ENCODE measurements around the gene FRY.

FRY gene

DNA sequence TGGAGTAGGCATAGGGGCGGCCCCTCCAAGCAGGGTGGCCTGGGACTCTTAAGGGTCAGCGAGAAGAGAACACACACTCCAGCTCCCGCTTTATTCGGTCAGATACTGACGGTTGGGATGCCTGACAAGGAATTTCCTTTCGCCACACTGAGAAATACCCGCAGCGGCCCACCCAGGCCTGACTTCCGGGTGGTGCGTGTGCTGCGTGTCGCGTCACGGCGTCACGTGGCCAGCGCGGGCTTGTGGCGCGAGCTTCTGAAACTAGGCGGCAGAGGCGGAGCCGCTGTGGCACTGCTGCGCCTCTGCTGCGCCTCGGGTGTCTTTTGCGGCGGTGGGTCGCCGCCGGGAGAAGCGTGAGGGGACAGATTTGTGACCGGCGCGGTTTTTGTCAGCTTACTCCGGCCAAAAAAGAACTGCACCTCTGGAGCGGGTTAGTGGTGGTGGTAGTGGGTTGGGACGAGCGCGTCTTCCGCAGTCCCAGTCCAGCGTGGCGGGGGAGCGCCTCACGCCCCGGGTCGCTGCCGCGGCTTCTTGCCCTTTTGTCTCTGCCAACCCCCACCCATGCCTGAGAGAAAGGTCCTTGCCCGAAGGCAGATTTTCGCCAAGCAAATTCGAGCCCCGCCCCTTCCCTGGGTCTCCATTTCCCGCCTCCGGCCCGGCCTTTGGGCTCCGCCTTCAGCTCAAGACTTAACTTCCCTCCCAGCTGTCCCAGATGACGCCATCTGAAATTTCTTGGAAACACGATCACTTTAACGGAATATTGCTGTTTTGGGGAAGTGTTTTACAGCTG lies 283.9 kb downstream of the FRY start, which contains the start of the genes BRCA2 and ZAR1L:
TSS of gene BRCA2 (plus strand) at position 271 of the 790 bp plus-strand sequence. CDS start 953 bp downstream, outside the sequence.
TSS of gene ZAR1L (minus strand) at position 126 of the 790 bp plus-strand sequence. CDS start 3,438 bp downstream, outside the sequence.
- DNase-seq: peak; percentile 96

DNA sequence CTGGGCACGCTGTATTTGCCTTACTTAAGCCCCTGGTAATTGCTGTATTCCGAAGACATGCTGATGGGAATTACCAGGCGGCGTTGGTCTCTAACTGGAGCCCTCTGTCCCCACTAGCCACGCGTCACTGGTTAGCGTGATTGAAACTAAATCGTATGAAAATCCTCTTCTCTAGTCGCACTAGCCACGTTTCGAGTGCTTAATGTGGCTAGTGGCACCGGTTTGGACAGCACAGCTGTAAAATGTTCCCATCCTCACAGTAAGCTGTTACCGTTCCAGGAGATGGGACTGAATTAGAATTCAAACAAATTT lies 284.4 kb downstream of the FRY start:
- DNase-seq: no peak

DNA sequence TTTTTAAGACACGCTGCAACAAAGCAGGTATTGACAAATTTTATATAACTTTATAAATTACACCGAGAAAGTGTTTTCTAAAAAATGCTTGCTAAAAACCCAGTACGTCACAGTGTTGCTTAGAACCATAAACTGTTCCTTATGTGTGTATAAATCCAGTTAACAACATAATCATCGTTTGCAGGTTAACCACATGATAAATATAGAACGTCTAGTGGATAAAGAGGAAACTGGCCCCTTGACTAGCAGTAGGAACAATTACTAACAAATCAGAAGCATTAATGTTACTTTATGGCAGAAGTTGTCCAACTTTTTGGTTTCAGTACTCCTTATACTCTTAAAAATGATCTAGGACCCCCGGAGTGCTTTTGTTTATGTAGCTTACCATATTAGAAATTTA lies 284.9 kb downstream of the FRY start:
- DNase-seq: no peak

DNA sequence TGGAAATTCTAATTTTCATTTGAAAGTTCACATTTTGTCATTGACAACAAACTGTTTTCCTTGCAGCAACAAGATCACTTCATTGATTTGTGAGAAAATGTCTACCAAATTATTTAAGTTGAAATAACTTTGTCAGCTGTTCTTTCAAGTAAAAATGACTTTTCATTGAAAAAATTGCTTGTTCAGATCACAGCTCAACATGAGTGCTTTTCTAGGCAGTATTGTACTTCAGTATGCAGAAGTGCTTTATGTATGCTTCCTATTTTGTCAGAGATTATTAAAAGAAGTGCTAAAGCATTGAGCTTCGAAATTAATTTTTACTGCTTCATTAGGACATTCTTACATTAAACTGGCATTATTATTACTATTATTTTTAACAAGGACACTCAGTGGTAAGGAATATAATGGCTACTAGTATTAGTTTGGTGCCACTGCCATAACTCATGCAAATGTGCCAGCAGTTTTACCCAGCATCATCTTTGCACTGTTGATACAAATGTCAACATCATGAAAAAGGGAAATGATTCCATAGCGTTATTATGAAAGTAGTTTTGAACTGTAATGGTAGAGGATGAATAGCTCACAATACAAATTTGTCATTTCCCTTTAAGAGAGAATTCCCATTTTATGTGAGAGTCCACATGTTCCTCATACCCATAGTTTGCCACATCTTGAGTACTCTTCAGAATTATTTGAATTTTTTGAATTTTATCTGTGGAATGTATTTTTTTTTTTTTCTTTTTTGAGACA lies 286.3 kb downstream of the FRY start:
- no peak for DNase-seq

GRCh38 chr13:32320528-32320927 lies 289.0 kb downstream of the FRY start:
- DNase-seq: no peak

DNA sequence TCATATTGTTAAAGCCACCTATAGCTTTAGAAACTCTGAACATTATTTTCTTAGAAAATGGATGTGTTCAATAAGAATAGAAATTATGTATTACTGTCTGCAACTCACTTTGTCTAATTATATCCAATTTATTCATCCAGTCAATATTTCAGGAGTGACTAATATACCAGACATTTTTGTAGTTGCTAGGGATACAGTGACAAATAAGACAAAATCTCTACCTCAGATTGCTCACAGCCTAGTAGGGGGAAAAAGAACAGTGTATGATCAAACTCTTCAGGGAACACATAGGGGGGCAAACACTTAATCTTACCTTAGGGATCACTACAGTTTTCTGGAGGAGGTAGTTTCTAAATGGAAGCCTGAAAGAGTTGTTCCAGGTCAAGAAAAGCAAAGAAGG lies 292.3 kb downstream of the FRY start:
- no peak for DNase-seq

GRCh38 chr13:32330441-32330840 lies 298.9 kb downstream of the FRY start:
- no peak for DNase-seq

DNA sequence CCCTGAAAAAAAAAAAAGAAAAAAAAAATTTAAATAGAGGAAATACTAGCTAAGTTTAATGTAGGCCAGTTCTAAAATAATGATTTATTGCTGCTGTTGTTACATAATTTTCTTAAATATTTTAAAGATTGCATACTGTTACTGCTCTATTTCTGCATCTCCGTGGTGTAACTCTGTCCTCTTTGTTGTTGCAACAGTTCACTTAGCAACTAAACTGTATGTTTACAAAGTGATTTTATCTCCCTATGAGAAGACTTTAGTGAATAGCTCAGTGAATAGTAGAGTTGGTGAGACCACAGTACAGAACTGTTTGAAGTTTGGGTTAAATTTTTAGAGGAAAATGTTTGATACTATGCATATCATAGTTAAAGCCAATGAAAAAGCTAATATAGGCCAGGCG lies 303.1 kb downstream of the FRY start:
- no peak for DNase-seq

GRCh38 chr13:32340914-32341313 lies 309.3 kb downstream of the FRY start:
- DNase-seq: no peak

DNA sequence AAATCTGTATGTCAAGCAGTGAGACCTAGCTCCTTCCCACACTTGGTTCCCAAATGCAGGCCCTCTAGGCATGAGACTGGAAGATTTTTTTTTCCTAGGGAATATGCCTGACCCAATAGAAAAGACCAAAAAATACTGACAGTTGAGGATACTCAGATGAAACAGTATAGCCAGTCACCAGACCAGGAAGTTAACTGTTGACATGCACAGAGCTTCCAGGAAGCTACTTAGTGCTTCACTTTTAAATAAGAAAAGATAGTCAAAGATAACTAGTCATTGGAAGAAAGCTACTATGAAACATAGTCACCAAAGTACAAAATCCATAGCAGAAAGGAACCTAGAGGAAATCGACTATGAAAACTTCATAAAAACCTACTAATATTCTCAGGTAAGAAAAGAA lies 316.1 kb downstream of the FRY start:
- no peak for DNase-seq
